Measurements from ENCODE around the gene ARNT2.

ARNT2 gene

DNA sequence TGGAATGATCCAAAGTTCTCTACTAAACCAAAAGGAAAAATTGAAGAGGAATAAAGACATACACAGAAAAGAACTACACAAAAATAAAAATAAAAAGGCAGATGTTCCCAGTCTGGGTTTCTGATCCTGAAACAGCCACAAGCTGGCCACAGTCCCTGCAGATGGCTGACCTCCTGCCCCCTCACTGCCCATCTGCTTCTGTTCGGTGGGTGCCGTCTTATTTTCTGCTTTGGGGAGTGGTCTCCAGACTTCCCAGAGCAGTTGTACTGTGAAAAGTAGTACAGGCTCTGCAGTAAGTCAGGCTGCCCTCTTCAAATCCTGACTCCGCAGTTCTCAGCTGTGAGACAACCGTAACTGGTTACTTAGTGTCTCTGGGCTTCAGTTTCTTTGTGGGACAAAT is 94.5 kb downstream of the ARNT2 start:
- no peak for DNase-seq (ENCODE audit: extremely low read depth, low read depth)
- no peak for TF ChIP-seq CTCF (IDR thresholded peaks at IDR 0.05; ENCODE audit: low read depth, low read length, missing control alignments)
- H3K4me3 ChIP-seq (replicated peaks; ENCODE audit: low read depth, low read length) = no peak overlapping the region

DNA sequence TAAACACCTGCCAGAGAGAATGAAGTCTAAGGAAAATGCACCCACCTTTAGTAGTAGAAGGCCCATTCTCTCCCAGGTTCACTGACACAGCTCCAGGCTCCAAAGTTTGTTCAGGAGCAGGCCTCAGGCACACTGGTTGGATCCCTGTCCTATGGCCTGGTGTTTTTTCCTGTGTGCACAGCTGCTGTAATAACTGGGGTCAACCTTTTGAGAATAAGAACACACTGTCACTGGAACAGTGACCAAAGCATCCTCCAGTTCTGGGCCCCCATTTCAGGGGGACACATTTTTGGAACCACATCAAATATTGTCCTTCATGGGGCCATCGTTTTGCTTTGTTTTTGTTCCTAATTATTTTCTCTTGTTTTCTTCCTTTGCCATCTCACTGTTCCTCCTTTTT is 95.8 kb downstream of the ARNT2 start:
- no peak overlapping the region for H3K4me3 ChIP-seq (replicated peaks; ENCODE audit: low read depth, low read length)
- TF ChIP-seq CTCF (IDR thresholded peaks at IDR 0.05; ENCODE audit: low read depth, low read length, missing control alignments) = no peak
- DNase-seq (ENCODE audit: extremely low read depth, low read depth) = no peak

DNA sequence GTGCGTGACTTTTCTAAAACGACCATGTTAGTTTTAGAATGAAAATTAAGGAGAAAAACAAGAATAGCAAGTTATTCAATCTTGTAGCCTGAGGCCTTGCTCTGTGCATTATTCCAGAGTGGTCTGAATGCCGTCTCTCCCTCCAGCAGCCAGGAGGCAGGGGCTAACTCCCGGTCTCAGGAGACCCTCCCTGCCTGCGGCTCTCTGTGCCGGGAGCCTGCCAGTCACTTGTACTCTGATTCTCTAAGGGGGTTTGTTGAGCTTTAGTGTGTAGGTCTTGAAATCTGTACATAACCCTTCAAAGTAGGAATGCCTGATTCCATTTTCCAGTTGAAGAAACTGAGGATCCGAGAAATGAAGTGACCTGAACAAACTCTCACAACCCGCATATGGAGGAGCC is 97.3 kb downstream of the ARNT2 start:
- DNase-seq (ENCODE audit: extremely low read depth, low read depth) = no peak
- no peak overlapping the region for H3K4me3 ChIP-seq (replicated peaks; ENCODE audit: low read depth, low read length)
- no peak for TF ChIP-seq CTCF (IDR thresholded peaks at IDR 0.05; ENCODE audit: low read depth, low read length, missing control alignments)

- DNase-seq (ENCODE audit: extremely low read depth, low read depth) = no peak
- H3K4me3 ChIP-seq (replicated peaks; ENCODE audit: low read depth, low read length) = no peak overlapping the region
- no peak for TF ChIP-seq CTCF (IDR thresholded peaks at IDR 0.05; ENCODE audit: low read depth, low read length, missing control alignments)
Observed at GRCh38 chr15:80502782-80503181, 98.6 kb downstream of the ARNT2 start.

- peak; percentile 63 for DNase-seq (ENCODE audit: extremely low read depth, low read depth)
- no peak for TF ChIP-seq CTCF (IDR thresholded peaks at IDR 0.05; ENCODE audit: low read depth, low read length, missing control alignments)
- no peak overlapping the region for H3K4me3 ChIP-seq (replicated peaks; ENCODE audit: low read depth, low read length)
Observed at GRCh38 chr15:80503319-80503952, 99.3 kb downstream of the ARNT2 start.

DNA sequence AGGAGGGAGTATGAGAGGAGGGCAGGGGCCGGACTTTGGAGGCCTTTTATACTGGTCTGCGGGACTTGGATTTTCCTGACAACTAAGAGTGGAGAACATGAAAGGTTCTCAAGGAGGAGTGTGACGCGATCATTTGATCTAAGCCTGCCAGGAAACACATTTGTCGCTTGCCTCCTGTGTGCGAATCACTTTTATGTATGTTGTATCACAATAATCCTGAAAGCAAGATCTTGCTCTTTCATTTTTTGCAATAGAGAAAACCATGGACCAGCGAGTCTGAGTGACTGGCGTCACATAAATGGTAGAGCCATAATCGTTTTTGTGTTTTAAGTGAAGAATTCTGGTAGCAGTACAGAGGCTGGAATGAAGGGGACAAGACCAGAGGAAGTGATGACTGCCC is 100.7 kb downstream of the ARNT2 start:
- no peak overlapping the region for H3K4me3 ChIP-seq (replicated peaks; ENCODE audit: low read depth, low read length)
- no peak for TF ChIP-seq CTCF (IDR thresholded peaks at IDR 0.05; ENCODE audit: low read depth, low read length, missing control alignments)
- DNase-seq (ENCODE audit: extremely low read depth, low read depth) = no peak

GRCh38 chr15:80506286-80506893 is 102.2 kb downstream of the ARNT2 start:
- TF ChIP-seq CTCF (IDR thresholded peaks at IDR 0.05; ENCODE audit: low read depth, low read length, missing control alignments) = no peak
- H3K4me3 ChIP-seq (replicated peaks; ENCODE audit: low read depth, low read length) = no peak overlapping the region
- no peak for DNase-seq (ENCODE audit: extremely low read depth, low read depth)

Data from HFF-Myc (cell line).